ENCODE data around the gene ZBTB39.

ZBTB39 gene

GRCh38 chr12:57037264-57037663 is 30.9 kb upstream of the ZBTB39 start:
- TF ChIP-seq EGR1 (IDR thresholded peaks at IDR 0.05), result no peak
- TF ChIP-seq REST (IDR thresholded peaks at IDR 0.05; ENCODE audit: low read depth), result no peak
- TF ChIP-seq YY1 (IDR thresholded peaks at IDR 0.05; ENCODE audit: low read depth), result no peak
- no peak for TF ChIP-seq ZBTB7A (IDR thresholded peaks at IDR 0.05; ENCODE audit: low read depth)
- TF ChIP-seq CEBPB (IDR thresholded peaks at IDR 0.05), result no peak
- no peak for TF ChIP-seq TEAD4 (IDR thresholded peaks at IDR 0.05)
- TF ChIP-seq TAF1 (IDR thresholded peaks at IDR 0.05; ENCODE audit: low read depth), result no peak
- no peak for TF ChIP-seq MAX (IDR thresholded peaks at IDR 0.05)
- TF ChIP-seq EP300 (IDR thresholded peaks at IDR 0.05; ENCODE audit: borderline replicate concordance), result no peak
- no peak for TF ChIP-seq TCF12 (IDR thresholded peaks at IDR 0.05; ENCODE audit: low read depth)
- no peak for TF ChIP-seq RAD21 (IDR thresholded peaks at IDR 0.05; ENCODE audit: low read depth)

GRCh38 chr12:57033431-57033830 is 27.1 kb upstream of the ZBTB39 start:
- TF ChIP-seq NFIC (IDR thresholded peaks at IDR 0.05) (no peak), TEAD4 (IDR thresholded peaks at IDR 0.05) (no peak), TAF1 (IDR thresholded peaks at IDR 0.05; ENCODE audit: low read depth) (no peak), EP300 (IDR thresholded peaks at IDR 0.05; ENCODE audit: borderline replicate concordance) (no peak), CEBPB (IDR thresholded peaks at IDR 0.05) (no peak), YY1 (IDR thresholded peaks at IDR 0.05; ENCODE audit: low read depth) (no peak), RAD21 (IDR thresholded peaks at IDR 0.05; ENCODE audit: low read depth) (no peak), FOXM1 (IDR thresholded peaks at IDR 0.05; ENCODE audit: borderline replicate concordance, low read depth) (no peak), USF1 (IDR thresholded peaks at IDR 0.05) (no peak), CREB1 (IDR thresholded peaks at IDR 0.05; ENCODE audit: low read depth) (no peak), EGR1 (IDR thresholded peaks at IDR 0.05) (no peak), TCF12 (IDR thresholded peaks at IDR 0.05; ENCODE audit: low read depth) (no peak), REST (IDR thresholded peaks at IDR 0.05; ENCODE audit: low read depth) (no peak), MAX (IDR thresholded peaks at IDR 0.05) (no peak), ZBTB7A (IDR thresholded peaks at IDR 0.05; ENCODE audit: low read depth) (no peak)

- TF ChIP-seq TCF12 (IDR thresholded peaks at IDR 0.05; ENCODE audit: low read depth) (no peak), USF1 (IDR thresholded peaks at IDR 0.05) (no peak)
These were observed 25.4 kb upstream of the ZBTB39 start for GRCh38 chr12:57031789-57032188.

GRCh38 chr12:57031138-57031725 is 24.9 kb upstream of the ZBTB39 start:
- TF ChIP-seq RAD21 (IDR thresholded peaks at IDR 0.05; ENCODE audit: low read depth), result 0 out of 2 replicates have a peak, but pooled peaks have one; percentile 22
- TF ChIP-seq NFIC (IDR thresholded peaks at IDR 0.05), result no peak

GRCh38 chr12:57029457-57029856 is 23.1 kb upstream of the ZBTB39 start:
- TF ChIP-seq USF1 (IDR thresholded peaks at IDR 0.05) (no peak), TEAD4 (IDR thresholded peaks at IDR 0.05) (no peak), EP300 (IDR thresholded peaks at IDR 0.05; ENCODE audit: borderline replicate concordance) (no peak), ZBTB7A (IDR thresholded peaks at IDR 0.05; ENCODE audit: low read depth) (no peak), RAD21 (IDR thresholded peaks at IDR 0.05; ENCODE audit: low read depth) (no peak), EGR1 (IDR thresholded peaks at IDR 0.05) (no peak)

GRCh38 chr12:57027805-57028153 is 21.4 kb upstream of the ZBTB39 start:
- TF ChIP-seq YY1 (IDR thresholded peaks at IDR 0.05; ENCODE audit: low read depth) (no peak), FOXM1 (IDR thresholded peaks at IDR 0.05; ENCODE audit: borderline replicate concordance, low read depth) (no peak), MAX (IDR thresholded peaks at IDR 0.05) (no peak), CEBPB (IDR thresholded peaks at IDR 0.05) (no peak), EGR1 (IDR thresholded peaks at IDR 0.05) (no peak), CREB1 (IDR thresholded peaks at IDR 0.05; ENCODE audit: low read depth) (no peak), TEAD4 (IDR thresholded peaks at IDR 0.05) (no peak), EP300 (IDR thresholded peaks at IDR 0.05; ENCODE audit: borderline replicate concordance) (no peak), TAF1 (IDR thresholded peaks at IDR 0.05; ENCODE audit: low read depth) (no peak), RAD21 (IDR thresholded peaks at IDR 0.05; ENCODE audit: low read depth) (no peak), NFIC (IDR thresholded peaks at IDR 0.05) (no peak), REST (IDR thresholded peaks at IDR 0.05; ENCODE audit: low read depth) (no peak), USF1 (IDR thresholded peaks at IDR 0.05) (no peak), ZBTB7A (IDR thresholded peaks at IDR 0.05; ENCODE audit: low read depth) (no peak), TCF12 (IDR thresholded peaks at IDR 0.05; ENCODE audit: low read depth) (no peak)
